IPS-18c (cell line): ENCODE results near the gene FARP1.

Experiments used
- H3K4me3 ChIP-seq: 2 replicates; pipeline ENCODE4 v1.7.0; 2013; ENCODE audit warnings: low read depth, mild to moderate bottlenecking, low read length, moderate library complexity; ENCODE audit not compliant: insufficient read depth
- H3K9me3 ChIP-seq: one replicate; pipeline ENCODE4 v1.6.1; 2013; ENCODE audit warnings: mild to moderate bottlenecking, low read length, moderate library complexity; ENCODE audit not compliant: control insufficient read depth, insufficient read depth

Gene FARP1

DNA sequence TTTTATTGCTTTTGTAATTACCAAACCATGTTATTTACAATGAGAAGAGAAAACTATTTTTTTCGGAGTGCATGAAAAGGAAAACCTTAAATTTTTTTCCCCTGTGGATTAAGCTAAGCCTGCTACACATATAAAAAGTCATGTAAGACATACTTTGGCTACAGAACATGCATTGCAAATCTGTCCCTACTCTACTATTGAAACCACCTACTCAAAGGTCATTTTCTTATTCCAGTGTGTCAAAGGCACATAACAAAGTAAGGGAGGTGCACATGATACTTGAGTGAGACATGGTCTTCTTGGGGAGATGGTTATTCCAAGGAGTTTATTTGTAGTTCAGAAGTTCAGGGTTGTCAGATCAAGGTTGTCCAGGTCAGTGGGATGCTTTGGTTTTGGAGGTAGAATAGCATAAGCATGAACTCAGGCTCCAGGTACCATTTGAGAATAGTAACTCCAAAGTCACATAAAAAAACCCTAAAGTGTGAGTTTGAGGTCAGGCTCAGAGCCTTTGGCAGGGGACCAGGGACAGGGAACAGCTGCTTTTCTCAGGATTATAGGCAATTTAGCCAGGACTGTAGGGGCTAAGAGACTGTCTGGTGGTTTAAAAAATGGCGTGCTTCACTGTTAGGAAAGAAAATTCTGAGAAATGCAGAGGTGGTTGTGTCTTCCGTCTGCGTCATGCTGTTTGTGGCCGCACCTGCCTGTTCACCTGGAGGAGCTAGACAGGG, 15.4 kb downstream of the FARP1 start:
- Histone ChIP-seq H3K9me3 (peaks cover 3% of the 10 kb centered on the region), H3K4me3 (no peak overlapping the region)

DNA sequence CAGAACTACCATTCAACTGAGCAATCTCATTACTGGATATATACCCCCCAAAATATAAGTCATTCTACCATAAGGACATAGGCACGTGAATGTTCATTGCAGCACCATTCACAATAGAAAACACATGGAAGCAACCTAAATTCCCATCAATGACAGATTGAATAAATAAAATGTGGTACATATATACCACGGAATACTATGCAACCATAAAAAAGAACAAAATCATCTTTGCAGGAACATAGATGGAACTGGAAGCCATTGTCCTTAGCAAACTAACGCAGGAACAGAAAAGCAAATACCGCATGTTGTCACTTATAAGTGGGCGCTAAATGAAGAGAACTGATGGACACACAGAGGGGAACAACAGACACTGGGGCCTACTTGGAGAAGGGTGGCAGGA, 20.0 kb downstream of the FARP1 start:
- no peak overlapping the region for H3K4me3 ChIP-seq
- peaks cover 5% of the 10 kb centered on the region for H3K9me3 ChIP-seq

DNA sequence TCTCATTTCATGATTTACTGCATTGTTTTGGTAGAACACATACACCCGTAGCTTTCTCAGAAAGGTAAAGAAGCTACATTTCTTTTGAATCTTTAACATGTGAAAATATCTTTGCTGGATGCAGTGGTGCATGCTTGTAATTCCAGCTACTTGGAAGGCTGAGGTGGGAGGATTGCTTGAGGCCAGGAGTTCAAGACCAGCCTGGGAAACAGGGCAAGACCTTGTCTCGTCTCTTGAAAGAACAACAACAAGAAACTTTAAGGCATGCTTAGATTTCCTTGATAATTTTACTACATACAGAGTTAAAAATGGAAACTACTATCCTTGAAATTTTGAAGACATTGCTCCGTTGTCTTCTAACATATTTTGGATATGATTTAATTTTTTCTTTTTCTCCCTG, 26.4 kb downstream of the FARP1 start:
- no peak overlapping the region for H3K4me3 ChIP-seq
- H3K9me3 ChIP-seq, result peaks cover 2% of the 10 kb centered on the region

DNA sequence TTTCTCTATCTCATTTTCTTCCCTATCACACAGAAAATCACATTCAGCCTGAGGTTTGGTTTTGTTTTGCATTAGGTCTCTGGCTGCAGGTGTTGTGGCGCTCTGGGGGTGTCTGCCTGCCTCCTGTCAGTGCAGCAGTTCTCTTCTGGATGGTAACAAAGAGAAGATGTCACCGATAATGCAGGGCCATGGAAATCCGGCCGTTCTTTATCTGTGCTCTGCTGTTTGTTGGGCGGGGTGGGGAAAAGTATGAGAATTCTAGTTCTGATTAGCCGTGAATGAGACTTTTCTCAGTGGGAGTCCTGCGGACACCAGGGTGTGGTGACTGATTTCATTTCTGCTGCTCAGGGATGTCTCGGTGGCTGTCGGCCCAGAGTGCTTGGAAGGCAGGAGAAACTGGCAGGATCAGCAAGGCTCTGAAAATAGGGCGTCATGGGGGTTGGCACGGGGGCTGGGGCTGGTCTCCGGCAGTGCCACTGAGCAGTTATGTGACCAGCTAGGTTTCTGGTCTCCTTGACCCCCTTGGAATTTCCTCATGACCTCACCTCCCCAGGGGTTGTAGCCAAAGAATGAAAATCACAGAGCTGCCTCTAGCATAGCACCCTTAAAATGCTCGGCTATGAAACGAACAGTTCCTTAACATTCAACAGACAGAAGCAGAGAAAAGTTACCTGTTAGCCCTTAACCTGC, 29.2 kb downstream of the FARP1 start:
- H3K4me3 ChIP-seq, result no peak overlapping the region

DNA sequence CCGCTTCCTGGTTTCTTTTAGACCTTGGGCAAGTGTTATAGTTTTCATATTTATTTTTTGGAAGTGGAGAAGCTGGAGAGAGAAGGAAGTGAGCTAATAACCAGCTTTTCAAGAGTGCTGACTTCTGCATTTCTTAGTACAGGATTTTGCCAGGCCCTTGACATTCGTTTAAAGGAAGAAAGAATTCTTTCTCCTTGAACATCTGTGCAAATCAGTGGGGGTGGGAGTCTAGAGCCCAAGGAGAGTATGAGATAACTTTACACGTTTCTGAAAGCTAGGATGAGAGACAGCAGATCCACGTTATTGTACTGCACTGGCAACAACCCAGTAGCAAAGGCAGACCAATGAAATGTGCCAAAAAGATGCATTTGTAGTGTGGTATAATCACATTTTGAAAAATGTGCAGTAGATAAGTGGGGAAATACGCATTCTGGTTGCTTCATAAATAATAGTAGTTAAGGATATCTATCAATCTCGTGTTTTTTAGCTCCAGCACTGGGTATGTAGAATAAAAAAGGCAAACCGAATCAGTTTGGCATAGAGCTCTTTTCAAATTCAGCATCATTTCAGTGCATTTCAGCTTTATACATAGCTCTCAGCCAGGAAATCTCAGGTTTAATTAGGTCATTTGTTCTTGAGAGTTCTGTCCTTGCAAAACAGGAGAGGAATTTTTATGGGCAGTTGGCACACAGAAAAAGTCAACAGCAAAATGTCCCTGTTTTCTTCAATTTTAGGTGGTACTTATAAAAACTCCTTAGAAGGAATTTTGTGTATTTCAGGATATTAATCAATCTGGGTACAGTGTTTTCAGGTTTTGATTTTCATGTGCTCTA, 29.9 kb downstream of the FARP1 start:
- H3K4me3 ChIP-seq, result no peak overlapping the region
- no peaks in the 10 kb centered on the region for H3K9me3 ChIP-seq

More for the DNA sequence above, 29.2 kb downstream of the FARP1 start:
- H3K9me3 ChIP-seq, result no peaks in the 10 kb centered on the region

DNA sequence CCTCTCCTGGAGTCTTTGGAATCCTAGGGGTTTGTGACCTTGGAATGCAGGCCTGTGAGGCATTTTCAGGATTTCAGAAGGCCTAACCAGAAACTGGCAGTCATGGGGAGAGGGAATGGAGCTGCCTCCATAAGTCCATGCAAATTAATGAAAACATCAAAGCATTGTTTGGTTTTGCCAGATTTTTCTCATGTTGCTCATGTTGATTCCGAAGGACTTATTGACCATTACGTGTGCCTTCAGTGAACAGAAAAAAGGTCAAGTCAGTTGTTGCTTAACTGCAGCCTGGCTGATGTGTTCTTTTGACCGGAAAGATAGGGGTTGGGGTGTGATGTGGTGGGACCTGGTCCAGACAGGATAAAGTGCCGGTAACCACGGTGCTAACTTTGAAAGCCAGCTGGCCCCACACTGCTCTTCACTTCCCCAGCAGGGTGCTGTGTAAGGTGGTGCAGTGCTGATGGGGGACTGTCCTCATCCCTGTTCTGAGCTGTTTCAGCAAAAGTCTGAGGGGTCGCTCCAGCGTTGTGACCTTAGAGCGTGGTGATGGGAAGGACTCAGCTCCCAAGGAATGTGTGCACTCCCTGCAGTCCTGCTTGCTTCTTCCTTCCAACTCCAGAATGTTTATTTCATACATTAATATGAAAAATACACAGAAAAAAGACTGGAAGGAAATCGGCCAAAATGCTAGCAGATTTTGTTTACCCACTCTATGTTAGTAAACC, 30.7 kb downstream of the FARP1 start:
- no peaks in the 10 kb centered on the region for H3K9me3 ChIP-seq
- no peak overlapping the region for H3K4me3 ChIP-seq

DNA sequence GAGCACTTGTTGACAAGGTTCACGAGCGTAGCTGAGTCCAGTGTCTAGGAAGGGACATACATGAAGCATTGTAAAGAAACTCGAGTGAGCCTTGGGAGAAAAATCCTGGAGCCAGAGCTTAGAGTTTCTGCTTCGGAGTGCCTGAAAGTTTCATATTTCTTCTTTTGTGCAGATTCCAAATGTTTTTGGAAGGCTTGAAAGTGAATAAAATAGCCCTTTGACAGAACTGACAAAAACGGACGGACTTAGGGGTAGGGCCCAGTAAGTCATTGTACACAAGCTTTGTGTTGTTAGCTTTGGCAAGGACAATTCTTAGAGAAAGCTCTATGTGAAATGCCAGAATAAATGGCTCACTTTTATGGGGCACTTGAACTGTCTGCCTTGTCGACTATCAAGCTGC, 31.4 kb downstream of the FARP1 start:
- H3K9me3 ChIP-seq, result no peaks in the 10 kb centered on the region
- H3K4me3 ChIP-seq, result no peak overlapping the region

DNA sequence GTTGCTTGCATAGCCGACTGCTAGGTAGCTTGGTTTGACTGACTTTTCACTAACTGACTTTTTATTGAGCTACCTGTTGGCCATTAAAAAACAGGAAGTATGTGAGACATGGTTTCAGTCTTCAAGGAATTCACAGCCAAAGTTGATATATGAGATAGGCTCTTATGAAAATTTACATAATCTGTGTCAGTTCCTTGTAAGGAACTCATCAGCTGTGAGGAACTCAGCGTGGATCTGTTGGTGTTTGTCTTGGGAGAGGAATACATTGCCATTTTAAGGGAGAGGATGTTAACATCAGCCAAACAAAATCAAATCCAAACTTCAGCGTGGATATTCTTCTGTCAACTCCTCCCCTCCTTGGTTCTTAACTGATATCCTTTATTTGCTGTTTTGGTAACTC, 32.1 kb downstream of the FARP1 start:
- no peak overlapping the region for H3K4me3 ChIP-seq

DNA sequence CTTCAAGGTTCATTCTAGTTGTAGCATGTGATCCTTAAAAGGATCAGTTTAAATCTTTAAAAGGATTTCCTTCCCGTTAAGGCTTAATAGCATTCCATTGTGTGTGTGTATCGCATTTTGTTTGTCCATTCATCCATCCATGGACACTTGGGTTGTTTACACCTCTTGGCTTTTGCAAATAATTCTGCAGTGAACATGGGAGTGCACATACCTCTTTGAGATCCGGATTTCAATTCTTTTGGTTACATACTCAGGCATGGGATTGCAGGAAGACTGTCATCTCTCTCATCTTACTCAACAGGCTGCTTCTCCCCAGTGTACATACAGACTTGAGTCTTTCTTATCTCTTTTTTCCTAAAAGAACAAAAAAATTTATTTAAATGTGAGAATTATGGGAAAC, 32.9 kb downstream of the FARP1 start:
- no peaks in the 10 kb centered on the region for H3K9me3 ChIP-seq
- H3K4me3 ChIP-seq, result no peak overlapping the region

More for the DNA sequence above, 32.1 kb downstream of the FARP1 start:
- H3K9me3 ChIP-seq, result no peaks in the 10 kb centered on the region

DNA sequence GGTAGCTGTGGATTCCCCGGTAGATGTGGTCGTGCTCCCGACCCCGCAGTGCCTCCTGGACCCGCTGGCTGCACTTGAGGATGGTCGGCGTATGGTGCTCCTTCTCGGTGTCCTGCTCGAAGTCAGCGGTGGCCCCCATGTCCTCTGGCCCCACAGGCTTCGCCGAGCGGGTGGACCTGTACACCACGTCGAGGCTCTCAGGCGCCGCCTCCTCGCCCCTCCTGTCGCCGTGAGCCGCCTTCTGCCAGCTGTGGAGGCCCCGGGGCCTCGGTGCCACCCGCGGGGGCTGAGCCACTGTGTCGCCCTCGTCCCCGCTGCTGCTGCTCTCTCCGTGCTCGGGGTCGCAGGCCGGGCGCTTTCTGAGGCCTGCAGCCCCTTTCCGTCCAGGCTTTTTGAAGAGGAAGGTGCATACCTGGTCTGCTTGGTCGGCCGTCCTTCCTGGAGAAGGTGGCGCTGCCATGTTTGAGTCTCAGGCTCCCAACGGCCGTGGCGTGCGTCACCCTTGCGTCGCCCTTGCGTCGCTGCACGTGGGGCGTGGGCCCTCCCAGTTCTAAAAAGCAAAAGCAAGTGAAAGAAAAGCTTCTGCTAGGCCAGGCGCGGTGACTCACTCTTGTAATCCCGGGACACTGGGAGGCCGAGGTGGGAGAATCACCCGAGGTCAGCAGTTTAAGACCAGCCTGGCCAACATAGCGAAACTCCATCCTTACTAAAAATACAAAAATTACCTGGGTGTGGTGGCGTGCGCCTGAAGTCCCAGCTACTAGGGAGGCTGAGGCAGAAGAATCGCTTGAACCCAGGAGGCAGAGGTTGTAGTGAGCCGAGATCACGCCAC, 34.1 kb downstream of the FARP1 start, which contains the start of gene RNF113B:
Gene RNF113B, minus strand, starts transcription at position 493 of the 832 bp plus-strand sequence. Its CDS starts 33 bp downstream, at position 460.
- no peaks in the 10 kb centered on the region for H3K9me3 ChIP-seq
- H3K4me3 ChIP-seq, result no peak within 1 kb of the TSS

DNA sequence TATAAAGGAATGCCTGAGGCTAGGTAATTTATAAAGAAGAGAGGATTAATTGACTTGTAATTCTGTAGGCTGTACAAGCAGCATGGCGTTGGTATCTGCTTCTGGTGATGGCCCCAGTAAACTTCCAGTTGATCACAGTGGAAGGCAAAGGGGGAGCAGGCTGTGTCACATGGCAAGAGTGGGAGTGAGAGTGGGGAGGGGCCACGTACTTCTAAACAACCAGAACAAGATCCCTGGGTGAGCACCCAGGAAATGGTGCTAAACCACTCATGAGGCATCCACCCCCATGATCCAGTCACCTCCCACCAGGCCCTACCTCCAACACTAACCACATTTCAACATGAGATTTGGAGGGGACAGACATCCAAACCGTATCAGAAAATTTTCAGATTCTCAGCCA, 37.2 kb downstream of the FARP1 start:
- Histone ChIP-seq H3K9me3 (no peaks in the 10 kb centered on the region), H3K4me3 (no peak overlapping the region)

DNA sequence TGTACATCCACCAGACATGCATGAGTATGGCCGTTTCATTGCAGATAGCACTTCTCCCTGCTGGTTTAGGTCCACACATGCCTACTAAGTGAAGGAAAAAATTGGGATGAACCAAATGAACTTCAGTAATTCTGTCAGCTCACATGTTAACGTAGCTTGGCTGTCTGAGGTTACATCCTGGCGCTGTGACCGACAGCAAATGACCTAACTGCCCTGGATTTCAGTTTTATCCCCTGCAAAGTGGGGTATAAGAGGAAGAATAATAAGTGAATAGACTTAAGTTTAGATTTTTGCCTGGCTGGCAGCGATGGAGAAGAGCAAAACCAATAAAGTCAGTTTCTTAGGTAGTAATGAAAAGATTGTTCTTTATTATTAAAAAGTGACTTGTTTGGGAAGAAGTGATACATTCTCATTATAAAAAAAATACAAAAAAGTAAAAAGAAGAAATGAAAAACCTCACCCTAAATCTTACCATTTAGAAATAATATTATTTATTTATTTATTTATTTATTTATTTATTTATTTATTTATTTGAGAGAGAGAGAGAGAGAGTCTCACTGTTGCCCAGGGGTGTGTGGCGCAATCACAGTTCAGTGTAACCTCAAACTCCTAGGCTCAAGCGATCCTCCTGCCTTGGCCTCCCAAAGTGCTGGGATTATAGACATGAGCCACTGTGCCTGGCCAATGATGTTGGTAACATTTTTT, 38.4 kb downstream of the FARP1 start:
- H3K9me3 ChIP-seq, result no peaks in the 10 kb centered on the region
- no peak overlapping the region for H3K4me3 ChIP-seq

DNA sequence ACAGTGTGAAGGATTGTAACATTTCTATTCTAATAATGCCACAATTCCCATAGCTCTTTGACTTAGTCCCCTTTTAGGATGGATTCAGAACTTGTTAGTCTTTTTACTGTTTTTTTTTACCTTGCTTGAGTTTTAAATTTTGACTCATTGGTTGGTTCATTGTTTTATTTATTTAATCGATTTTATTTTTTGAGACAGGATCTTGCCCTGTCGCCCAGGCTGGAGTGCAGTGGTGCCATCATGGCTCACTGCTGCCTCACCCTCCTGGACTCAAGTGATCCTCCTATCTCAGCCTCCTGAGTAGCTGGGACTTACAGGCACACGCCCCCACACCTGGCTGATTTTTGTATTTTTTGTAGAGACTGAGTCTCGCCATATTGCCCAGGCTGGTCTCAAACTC, 39.3 kb downstream of the FARP1 start:
- Histone ChIP-seq H3K4me3 (no peak overlapping the region), H3K9me3 (no peaks in the 10 kb centered on the region)

DNA sequence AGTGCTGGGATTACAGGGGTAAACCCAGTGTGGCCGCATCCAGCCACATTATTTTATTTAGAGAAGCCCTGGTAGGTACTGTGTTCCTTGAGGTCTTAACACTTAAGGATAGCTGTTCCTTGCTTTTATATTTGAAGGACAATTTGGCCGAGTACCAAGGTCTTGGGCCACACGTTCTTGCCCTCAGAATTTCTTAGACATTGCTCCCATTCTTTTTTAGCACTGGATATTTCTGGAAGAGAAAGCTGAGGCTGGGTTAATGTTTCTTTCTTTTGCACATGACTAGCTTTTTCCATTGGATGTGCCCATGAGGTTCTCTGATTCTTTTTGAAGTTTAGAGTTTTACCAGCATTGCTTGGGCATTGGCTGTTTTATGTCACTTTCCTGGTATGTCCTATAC, 39.7 kb downstream of the FARP1 start:
- Histone ChIP-seq H3K9me3 (no peaks in the 10 kb centered on the region), H3K4me3 (no peak overlapping the region)

DNA sequence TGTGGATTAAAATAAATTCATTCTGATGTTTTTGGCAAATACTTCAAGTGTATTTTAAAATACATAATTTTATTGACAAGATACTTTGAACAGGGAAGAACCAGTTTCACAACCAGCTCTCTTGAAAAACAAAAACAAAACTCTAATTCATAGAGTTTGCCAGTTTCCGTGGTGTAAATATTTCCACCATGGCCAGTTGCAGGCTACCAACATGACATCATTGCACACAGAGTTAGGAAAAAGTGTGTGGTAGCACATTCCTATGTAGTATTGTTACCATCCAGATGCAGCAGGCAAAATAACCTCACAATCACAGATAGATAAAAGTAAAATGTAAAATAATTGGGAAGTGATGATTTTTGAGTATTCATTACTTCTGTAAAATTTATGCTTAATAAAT, 41.9 kb downstream of the FARP1 start:
- H3K4me3 ChIP-seq, result no peak overlapping the region
- H3K9me3 ChIP-seq, result no peaks in the 10 kb centered on the region
